Astrocyte of the spinal cord (primary cell): ENCODE data around the gene LPP.

Experiments used
- DNase-seq: peaks from one replicate; pipeline ENCODE4 v3.0.0; 2011; ENCODE audit warnings: low read depth, low spot score
- H3K4me3 ChIP-seq: 2 replicates; pipeline ENCODE4 v1.5.1; 2011; ENCODE audit warnings: low read depth, mild to moderate bottlenecking, low read length, moderate library complexity
- CTCF ChIP-seq: IDR thresholded peaks from 2 replicates; pipeline ENCODE4 v1.5.1; 2012; ENCODE audit warnings: low read depth, mild to moderate bottlenecking, low read length, inconsistent platforms
- in situ Hi-C: cut with HindIII; loops from 2 replicates; pipeline ENCODE4 v1.10.0; 2017; ENCODE audit warnings: low sequenced_read_pairs

The LPP gene

GRCh38 chr3:188712991-188713390 is 559.0 kb downstream of the LPP start:
- DNase-seq, result no peak
- in situ Hi-C loops, result no loop called here
- H3K4me3 ChIP-seq, result no peak overlapping the region
- TF ChIP-seq CTCF, result no peak

GRCh38 chr3:188719545-188719944 is 565.6 kb downstream of the LPP start:
- in situ Hi-C loops, result no loop called here
- no peak for DNase-seq
- no peak for TF ChIP-seq CTCF
- no peak overlapping the region for H3K4me3 ChIP-seq

GRCh38 chr3:188720215-188720614 is 566.3 kb downstream of the LPP start:
- no peak for DNase-seq
- no peak for TF ChIP-seq CTCF
- no peak overlapping the region for H3K4me3 ChIP-seq
- in situ Hi-C loops, result no loop called here

GRCh38 chr3:188720636-188721035 is 566.7 kb downstream of the LPP start:
- no peak for TF ChIP-seq CTCF
- in situ Hi-C loops, result no loop called here
- DNase-seq, result peak; percentile 10
- no peak overlapping the region for H3K4me3 ChIP-seq

- TF ChIP-seq CTCF, result no peak
- in situ Hi-C loops, result no loop called here
Measured at GRCh38 chr3:188721312-188721711, 567.4 kb downstream of the LPP start.

GRCh38 chr3:188721990-188722389 is 568.0 kb downstream of the LPP start:
- in situ Hi-C loops, result no loop called here
- H3K4me3 ChIP-seq, result no peak overlapping the region
- TF ChIP-seq CTCF, result no peak
- DNase-seq, result no peak

More at GRCh38 chr3:188721312-188721711, 567.4 kb downstream of the LPP start:
- H3K4me3 ChIP-seq, result no peak overlapping the region
- no peak for DNase-seq

GRCh38 chr3:188722963-188723362 is 569.0 kb downstream of the LPP start:
- no peak for TF ChIP-seq CTCF
- DNase-seq, result no peak
- no peak overlapping the region for H3K4me3 ChIP-seq
- in situ Hi-C loops, result no loop called here
